NCI-H2196 treated with DMSO at 0.1 percent for 48 hours (cell line): ENCODE data around the gene LEFTY1.

ENCODE experiments used
- DNase-seq: peaks from one replicate; lab custom pipeline; 2025; ENCODE audit not compliant: unreplicated experiment; lab: John Stamatoyannopoulos, UW

LEFTY1 gene

GRCh38 chr1:225915538-225915991 is 26.6 kb upstream of the LEFTY1 start:
- no peak for DNase-seq

GRCh38 chr1:225914947-225915346 is 26.0 kb upstream of the LEFTY1 start:
- DNase-seq, result no peak

- no peak for DNase-seq
Measured at GRCh38 chr1:225914391-225914790, 25.4 kb upstream of the LEFTY1 start.

GRCh38 chr1:225911191-225912130 is 22.5 kb upstream of the LEFTY1 start:
- no peak for DNase-seq

- DNase-seq, result no peak
Measured at GRCh38 chr1:225909477-225909876, 20.5 kb upstream of the LEFTY1 start.

GRCh38 chr1:225908773-225909172 is 19.8 kb upstream of the LEFTY1 start:
- peak; percentile 74 for DNase-seq

- no peak for DNase-seq
Measured at GRCh38 chr1:225908013-225908640, 19.2 kb upstream of the LEFTY1 start.

- no peak for DNase-seq
Measured at GRCh38 chr1:225907341-225907740, 18.4 kb upstream of the LEFTY1 start.

- DNase-seq, result no peak
Measured at GRCh38 chr1:225906467-225906866, 17.5 kb upstream of the LEFTY1 start.

- DNase-seq, result no peak
Measured at GRCh38 chr1:225903623-225904022, 14.7 kb upstream of the LEFTY1 start.

- DNase-seq, result no peak
Measured at GRCh38 chr1:225899044-225899925, 10.3 kb upstream of the LEFTY1 start.

- peak; percentile 63 for DNase-seq
Measured at GRCh38 chr1:225897595-225898514, 8.9 kb upstream of the LEFTY1 start.

- DNase-seq, result peak; percentile 64
Measured at GRCh38 chr1:225896937-225897549, 8.1 kb upstream of the LEFTY1 start.

- DNase-seq, result no peak
Measured at GRCh38 chr1:225896494-225896893, 7.5 kb upstream of the LEFTY1 start.

GRCh38 chr1:225892307-225892706 is 3.4 kb upstream of the LEFTY1 start:
- no peak for DNase-seq

GRCh38 chr1:225891229-225891972 is 2.5 kb upstream of the LEFTY1 start:
- DNase-seq, result no peak

GRCh38 chr1:225890346-225891228 is 1.6 kb upstream of the LEFTY1 start:
- DNase-seq, result no peak

GRCh38 chr1:225889743-225890142 is 797 bp upstream of the LEFTY1 start:
- DNase-seq, result no peak
